ENCODE data around the gene FKBP2. TPM values are rescaled to one million over a fixed set of nuclear protein-coding genes. Genes with fewer than 3 reads are reported as not detected.

FKBP2 gene
- total RNA-seq, 1 donor from 2014 or later = 41.5 TPM

DNA sequence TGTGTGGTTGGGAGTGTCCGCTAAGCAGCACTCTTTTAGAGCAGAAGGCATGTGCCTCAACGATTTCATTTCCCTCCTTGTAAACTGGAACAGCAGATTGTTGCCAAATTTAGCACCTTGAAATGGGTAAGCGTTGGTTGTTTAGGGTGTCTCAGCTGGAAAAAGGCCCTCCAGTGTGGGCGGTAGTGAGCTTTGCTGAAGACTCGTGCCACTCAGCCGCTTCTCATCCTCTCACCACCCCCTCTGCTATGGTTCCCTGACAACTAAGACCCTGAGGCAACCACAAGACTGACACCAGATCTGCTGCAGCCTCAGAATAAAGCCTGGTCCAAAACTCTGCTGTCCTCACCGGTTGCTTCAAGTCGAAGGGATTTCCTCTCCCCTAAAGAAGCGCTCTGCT, 44.3 kb upstream of the FKBP2 start:
- Histone ChIP-seq H3K36me3 (ENCODE audit: insufficient read depth, low read length) (peaks cover 67% of the 10 kb centered on the region), H3K27ac (ENCODE audit: low read depth, low read length) (no peak overlapping the region), H3K27me3 (ENCODE audit: insufficient read depth, low read length) (no peaks in the 10 kb centered on the region), H3K9ac (ENCODE audit: low read length) (no peak overlapping the region), H3K4me3 (ENCODE audit: insufficient read depth, low read depth, low read length) (no peak overlapping the region), H3K9me3 (ENCODE audit: insufficient read depth, low read depth, low read length) (no peaks in the 10 kb centered on the region), H3K4me2 (ENCODE audit: low read length) (no peak overlapping the region), H3K4me1 (ENCODE audit: insufficient read depth, low read length) (no peaks in the 10 kb centered on the region), H2AFZ (ENCODE audit: low read depth, low read length) (no peak overlapping the region), H4K20me1 (ENCODE audit: insufficient read depth, low read length) (peaks cover 50% of the 10 kb centered on the region), H3K79me2 (ENCODE audit: insufficient read depth, low read length) (peaks cover 31% of the 10 kb centered on the region)
- Mint-ChIP-seq H3K4me3 (ENCODE audit: unreplicated experiment) (no peak overlapping the region), H3K36me3 (ENCODE audit: low read depth, unreplicated experiment) (peaks cover 21% of the 10 kb centered on the region), H3K9me3 (ENCODE audit: unreplicated experiment) (no peaks in the 10 kb centered on the region), H3K4me1 (ENCODE audit: low read depth, unreplicated experiment) (peaks cover 8% of the 10 kb centered on the region), H3K27me3 (ENCODE audit: low read depth, unreplicated experiment) (no peaks in the 10 kb centered on the region), H3K27ac (ENCODE audit: unreplicated experiment) (no peak overlapping the region)
- TF ChIP-seq, protein P1, sequence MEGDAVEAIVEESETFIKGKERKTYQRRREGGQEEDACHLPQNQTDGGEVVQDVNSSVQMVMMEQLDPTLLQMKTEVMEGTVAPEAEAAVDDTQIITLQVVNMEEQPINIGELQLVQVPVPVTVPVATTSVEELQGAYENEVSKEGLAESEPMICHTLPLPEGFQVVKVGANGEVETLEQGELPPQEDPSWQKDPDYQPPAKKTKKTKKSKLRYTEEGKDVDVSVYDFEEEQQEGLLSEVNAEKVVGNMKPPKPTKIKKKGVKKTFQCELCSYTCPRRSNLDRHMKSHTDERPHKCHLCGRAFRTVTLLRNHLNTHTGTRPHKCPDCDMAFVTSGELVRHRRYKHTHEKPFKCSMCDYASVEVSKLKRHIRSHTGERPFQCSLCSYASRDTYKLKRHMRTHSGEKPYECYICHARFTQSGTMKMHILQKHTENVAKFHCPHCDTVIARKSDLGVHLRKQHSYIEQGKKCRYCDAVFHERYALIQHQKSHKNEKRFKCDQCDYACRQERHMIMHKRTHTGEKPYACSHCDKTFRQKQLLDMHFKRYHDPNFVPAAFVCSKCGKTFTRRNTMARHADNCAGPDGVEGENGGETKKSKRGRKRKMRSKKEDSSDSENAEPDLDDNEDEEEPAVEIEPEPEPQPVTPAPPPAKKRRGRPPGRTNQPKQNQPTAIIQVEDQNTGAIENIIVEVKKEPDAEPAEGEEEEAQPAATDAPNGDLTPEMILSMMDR (IDR thresholded peaks at IDR 0.05; ENCODE audit: insufficient read depth, low read depth, low read length) = no peak
- TF ChIP-seq EZH2 (IDR thresholded peaks at IDR 0.05; ENCODE audit: insufficient read depth, low read length) = no peak
- DNase-seq (ENCODE audit: low read depth) (no peak), FAIRE-seq (no peak)

DNA sequence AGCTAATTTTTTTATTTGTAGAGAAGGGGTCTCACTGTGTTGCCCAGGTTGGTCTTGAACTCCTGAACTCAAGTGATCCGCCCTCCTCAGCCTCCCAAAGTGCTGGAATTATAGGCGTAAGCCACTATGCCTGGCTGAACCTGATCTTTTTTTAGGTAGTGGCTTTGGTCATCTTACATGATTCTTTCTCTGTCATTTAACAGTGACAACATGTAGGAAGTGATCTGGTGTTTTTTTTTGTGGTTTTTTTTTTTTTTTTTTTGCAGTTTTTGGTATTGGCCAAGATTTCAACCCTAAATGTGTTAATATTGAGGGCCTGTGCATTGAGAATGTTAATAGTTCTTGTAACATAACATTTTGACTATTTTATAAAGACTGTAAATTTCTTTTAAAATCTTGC, 42.4 kb upstream of the FKBP2 start:
- H3K4me3 ChIP-seq (ENCODE audit: insufficient read depth, low read depth, low read length) = no peak overlapping the region
- DNase-seq (ENCODE audit: low read depth) (no peak), FAIRE-seq (no peak)
- Mint-ChIP-seq H3K4me1 (ENCODE audit: low read depth, unreplicated experiment) (peaks cover 14% of the 10 kb centered on the region), H3K4me3 (ENCODE audit: unreplicated experiment) (peak overlapping the region; percentile 20), H3K27me3 (ENCODE audit: low read depth, unreplicated experiment) (no peaks in the 10 kb centered on the region), H3K9me3 (ENCODE audit: unreplicated experiment) (no peaks in the 10 kb centered on the region), H3K27ac (ENCODE audit: unreplicated experiment) (no peak overlapping the region), H3K36me3 (ENCODE audit: low read depth, unreplicated experiment) (peaks cover 28% of the 10 kb centered on the region)
- H3K4me1 ChIP-seq (ENCODE audit: insufficient read depth, low read length) = no peaks in the 10 kb centered on the region
- H3K9ac ChIP-seq (ENCODE audit: low read length) = no peak overlapping the region
- H3K9me3 ChIP-seq (ENCODE audit: insufficient read depth, low read depth, low read length) = no peaks in the 10 kb centered on the region
- TF ChIP-seq, protein P1 (IDR thresholded peaks at IDR 0.05; ENCODE audit: insufficient read depth, low read depth, low read length) = no peak
- TF ChIP-seq EZH2 (IDR thresholded peaks at IDR 0.05; ENCODE audit: insufficient read depth, low read length) = no peak
- no peak overlapping the region for H2AFZ ChIP-seq (ENCODE audit: low read depth, low read length)
- H3K4me2 ChIP-seq (ENCODE audit: low read length) = no peak overlapping the region
- H4K20me1 ChIP-seq (ENCODE audit: insufficient read depth, low read length) = peaks cover 46% of the 10 kb centered on the region
- peaks cover 73% of the 10 kb centered on the region for H3K36me3 ChIP-seq (ENCODE audit: insufficient read depth, low read length)
- H3K27ac ChIP-seq (ENCODE audit: low read depth, low read length) = no peak overlapping the region
- peaks cover 12% of the 10 kb centered on the region for H3K79me2 ChIP-seq (ENCODE audit: insufficient read depth, low read length)
- H3K27me3 ChIP-seq (ENCODE audit: insufficient read depth, low read length) = no peaks in the 10 kb centered on the region

DNA sequence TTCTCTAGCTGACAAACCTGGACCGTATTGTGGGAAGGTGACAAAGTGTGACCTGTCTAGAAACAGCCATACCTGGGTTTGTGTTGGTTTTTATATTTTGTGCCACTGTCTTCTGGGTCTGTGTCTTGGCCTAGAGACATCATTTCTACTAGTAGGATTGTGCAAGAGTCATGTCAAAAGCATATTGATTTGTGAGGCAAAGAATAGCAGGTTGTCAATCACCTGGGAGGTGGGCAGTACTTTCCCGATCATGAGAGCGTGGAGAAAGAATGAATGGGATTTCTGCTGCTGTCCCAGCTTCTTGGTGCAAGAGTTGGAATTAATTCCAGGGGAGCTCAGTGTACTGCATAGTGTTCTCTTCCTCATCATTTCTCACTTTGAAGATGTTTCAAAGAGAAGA, 39.4 kb upstream of the FKBP2 start:
- H2AFZ ChIP-seq (ENCODE audit: low read depth, low read length) = no peak overlapping the region
- no peaks in the 10 kb centered on the region for H3K27me3 Mint-ChIP-seq (ENCODE audit: low read depth, unreplicated experiment)
- TF ChIP-seq, protein P1 (IDR thresholded peaks at IDR 0.05; ENCODE audit: insufficient read depth, low read depth, low read length) = no peak
- no peak for TF ChIP-seq EZH2 (IDR thresholded peaks at IDR 0.05; ENCODE audit: insufficient read depth, low read length)
- peaks cover 43% of the 10 kb centered on the region for H4K20me1 ChIP-seq (ENCODE audit: insufficient read depth, low read length)
- H3K4me3 ChIP-seq (ENCODE audit: insufficient read depth, low read depth, low read length) = no peak overlapping the region
- FAIRE-seq (no peak), DNase-seq (ENCODE audit: low read depth) (no peak)
- no peak overlapping the region for H3K27ac Mint-ChIP-seq (ENCODE audit: unreplicated experiment)
- no peak overlapping the region for H3K4me3 Mint-ChIP-seq (ENCODE audit: unreplicated experiment)
- H3K9me3 ChIP-seq (ENCODE audit: insufficient read depth, low read depth, low read length) = no peaks in the 10 kb centered on the region
- H3K4me1 ChIP-seq (ENCODE audit: insufficient read depth, low read length) = peaks cover 8% of the 10 kb centered on the region
- peaks cover 21% of the 10 kb centered on the region for H3K4me1 Mint-ChIP-seq (ENCODE audit: low read depth, unreplicated experiment)
- no peak overlapping the region for H3K4me2 ChIP-seq (ENCODE audit: low read length)
- H3K9me3 Mint-ChIP-seq (ENCODE audit: unreplicated experiment) = no peaks in the 10 kb centered on the region
- H3K27me3 ChIP-seq (ENCODE audit: insufficient read depth, low read length) = no peaks in the 10 kb centered on the region
- H3K27ac ChIP-seq (ENCODE audit: low read depth, low read length) = no peak overlapping the region
- no peak overlapping the region for H3K9ac ChIP-seq (ENCODE audit: low read length)
- peaks cover 29% of the 10 kb centered on the region for H3K36me3 Mint-ChIP-seq (ENCODE audit: low read depth, unreplicated experiment)
- H3K79me2 ChIP-seq (ENCODE audit: insufficient read depth, low read length) = no peaks in the 10 kb centered on the region
- H3K36me3 ChIP-seq (ENCODE audit: insufficient read depth, low read length) = peaks cover 58% of the 10 kb centered on the region
